DMS 273 treated with DMSO at 0.1 percent for 48 hours (cell line): ENCODE results near the gene SBNO1.

Source experiments
- DNase-seq: peaks from one replicate; lab custom pipeline; 2025; lab: John Stamatoyannopoulos, UW

SBNO1 gene

DNA sequence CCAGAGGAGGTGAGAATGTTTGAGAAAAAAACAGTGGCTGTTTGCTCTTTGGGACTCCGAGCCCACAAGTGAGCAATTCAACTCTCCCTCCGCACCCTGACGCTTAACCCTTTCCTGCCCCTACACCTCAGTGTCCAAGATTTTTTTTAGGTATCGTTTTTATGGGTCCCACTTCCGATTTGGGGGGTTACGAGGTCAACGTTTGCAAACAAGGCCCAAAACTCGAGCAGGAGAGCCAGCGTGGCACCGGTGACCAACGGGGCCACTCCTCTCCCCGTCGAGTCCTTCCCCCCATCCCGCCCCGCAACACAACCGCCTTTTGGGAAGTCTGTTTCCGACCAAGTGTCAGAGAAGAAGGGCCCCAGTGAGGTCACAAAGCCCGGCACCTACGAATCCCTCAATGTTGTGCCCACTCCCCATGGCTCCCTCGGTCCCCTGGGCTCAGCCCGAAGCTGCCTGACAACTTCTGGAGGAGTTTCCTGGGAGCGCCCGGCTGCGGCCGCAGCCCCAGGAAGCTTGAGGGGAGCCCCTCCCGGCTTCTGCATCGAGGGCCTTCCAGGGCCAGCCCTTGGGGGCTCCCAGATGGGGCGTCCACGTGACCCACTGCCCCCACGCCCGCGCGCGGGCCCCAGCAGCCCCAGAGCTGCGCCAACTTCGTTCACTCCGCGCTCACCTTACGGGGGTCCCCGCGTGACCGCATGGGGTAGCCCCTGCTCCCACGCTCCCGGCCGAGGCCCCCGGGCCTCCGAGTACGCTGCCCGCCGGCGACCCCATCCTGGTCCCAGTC is 94.2 kb downstream of the SBNO1 start:
- DNase-seq = no peak

DNA sequence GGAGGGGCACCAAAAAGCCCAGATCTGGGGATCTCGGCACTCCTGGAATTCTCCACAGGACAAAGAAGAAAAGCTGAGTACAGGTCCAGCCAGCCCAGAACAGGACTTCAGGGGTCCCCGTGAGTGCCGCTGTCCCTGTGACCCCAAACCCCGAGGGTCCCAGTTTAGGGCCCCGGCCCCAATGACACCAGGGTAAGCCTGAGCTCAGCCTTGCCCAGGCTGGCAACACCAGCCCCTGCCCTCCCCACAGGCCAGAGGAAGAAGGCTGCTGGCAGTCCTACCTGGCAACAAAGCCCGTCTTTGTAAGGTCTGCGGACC is 94.8 kb downstream of the SBNO1 start:
- no peak for DNase-seq

DNA sequence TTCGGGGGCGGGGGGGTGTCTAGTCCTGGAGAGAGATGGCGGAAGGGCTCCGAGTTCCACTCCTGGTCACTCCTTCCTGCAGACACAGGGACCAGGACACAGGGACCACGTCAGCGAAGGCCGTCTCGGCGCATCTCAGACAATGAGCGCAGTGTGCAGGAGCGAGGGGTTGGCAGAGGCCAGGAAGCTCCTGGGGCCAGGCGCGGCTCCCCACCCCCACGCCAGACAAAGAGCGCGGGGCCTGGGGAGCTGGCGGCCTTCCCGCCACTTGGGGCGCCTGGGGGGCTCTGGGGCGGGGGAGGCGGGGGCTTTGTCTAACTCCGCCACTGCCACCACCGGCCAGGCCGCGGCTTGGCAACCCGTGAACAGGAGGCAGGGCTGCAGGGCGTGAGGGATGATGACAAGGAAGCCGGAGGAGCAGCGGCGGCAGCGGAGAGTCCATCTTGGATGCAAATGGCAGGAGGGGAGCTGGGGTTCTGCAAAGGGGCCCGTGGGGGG is 95.2 kb downstream of the SBNO1 start:
- DNase-seq = no peak

DNA sequence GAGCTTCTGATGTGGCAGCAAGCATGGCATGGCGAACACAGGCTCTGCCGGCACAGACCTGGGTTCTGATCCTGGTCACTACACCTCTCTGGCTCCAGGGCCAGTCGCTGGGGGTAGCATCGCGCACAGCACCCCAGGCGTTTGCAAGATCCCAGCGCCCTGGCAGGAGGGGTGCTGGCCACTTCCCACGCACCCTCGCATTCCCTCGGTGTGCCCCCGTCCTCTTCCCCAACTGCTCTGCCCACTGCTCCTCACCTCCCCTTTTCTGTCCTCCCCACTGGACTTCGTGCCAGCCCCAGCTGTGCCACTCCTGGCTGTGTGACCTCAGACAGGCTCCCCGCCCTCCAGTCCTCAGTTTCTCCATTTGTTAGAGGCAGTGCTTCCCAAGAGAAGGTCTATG is 95.8 kb downstream of the SBNO1 start:
- DNase-seq = no peak

DNA sequence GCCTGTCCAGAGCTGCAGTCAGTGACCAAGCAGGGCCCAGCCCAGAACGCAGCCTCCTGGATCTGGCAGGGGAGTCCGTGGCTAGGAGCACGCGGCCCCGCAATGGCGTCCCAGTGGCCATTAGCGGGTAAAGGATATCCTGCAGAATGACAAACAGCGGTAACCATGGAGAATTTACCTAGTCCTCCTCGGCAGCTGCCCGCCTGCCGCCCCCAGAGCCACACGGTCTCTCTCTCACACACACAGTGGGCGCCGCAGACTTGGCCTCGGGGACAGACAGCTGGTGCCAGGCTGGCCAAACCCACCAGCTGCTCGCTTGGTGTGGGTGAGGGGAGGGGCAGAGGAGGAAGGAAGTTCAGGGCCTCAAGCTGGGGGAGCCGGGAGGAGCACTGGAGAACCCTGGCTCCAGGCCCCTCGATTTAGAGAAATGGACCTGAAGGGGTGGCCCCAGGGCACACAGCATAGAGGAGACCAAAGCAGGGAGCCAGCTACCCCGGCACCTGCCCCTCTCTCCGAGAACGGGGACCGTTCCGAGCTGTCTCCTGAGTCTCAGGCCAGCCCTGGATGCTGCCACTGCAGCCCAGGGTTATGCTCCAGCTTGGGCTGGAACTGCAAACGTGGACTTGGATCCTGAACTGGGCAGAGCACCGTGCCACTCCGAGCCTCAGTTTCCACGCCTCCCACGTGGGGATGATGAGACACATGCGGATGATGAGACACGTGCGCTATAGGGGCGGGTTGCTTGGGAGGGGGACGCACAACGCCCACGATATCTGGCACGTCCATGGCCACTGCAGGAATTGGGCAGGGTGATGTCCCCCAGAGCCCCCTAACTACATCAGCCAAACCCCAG is 96.4 kb downstream of the SBNO1 start:
- peak; percentile 71 for DNase-seq

DNA sequence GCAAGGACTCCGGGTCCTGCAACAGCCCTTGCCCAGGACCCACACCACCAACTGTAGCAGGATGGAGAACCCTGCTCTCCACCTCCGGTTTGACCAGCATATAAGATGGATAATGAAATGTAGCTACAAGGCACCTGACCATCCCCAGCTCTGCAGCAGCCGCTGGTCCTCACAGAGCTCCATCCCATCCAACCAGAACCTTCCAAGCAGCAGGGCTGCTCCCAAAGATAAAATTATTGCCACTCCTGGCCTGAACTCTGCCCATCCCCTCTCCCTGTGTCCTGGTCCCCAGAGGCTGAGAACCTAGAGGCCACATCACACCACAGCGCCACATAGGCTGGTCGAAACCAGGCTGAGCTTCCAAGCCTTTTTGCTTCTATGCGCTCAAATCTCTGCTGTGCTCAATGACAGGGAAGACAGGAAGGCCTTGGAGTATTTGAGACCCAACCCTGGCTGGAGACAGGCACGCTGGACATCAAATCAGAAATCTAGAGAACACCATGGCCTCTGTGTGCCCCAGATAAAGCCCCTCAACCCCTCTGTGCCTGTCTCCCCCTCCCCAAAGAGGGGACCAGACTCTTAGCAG is 97.2 kb downstream of the SBNO1 start:
- DNase-seq = no peak

DNA sequence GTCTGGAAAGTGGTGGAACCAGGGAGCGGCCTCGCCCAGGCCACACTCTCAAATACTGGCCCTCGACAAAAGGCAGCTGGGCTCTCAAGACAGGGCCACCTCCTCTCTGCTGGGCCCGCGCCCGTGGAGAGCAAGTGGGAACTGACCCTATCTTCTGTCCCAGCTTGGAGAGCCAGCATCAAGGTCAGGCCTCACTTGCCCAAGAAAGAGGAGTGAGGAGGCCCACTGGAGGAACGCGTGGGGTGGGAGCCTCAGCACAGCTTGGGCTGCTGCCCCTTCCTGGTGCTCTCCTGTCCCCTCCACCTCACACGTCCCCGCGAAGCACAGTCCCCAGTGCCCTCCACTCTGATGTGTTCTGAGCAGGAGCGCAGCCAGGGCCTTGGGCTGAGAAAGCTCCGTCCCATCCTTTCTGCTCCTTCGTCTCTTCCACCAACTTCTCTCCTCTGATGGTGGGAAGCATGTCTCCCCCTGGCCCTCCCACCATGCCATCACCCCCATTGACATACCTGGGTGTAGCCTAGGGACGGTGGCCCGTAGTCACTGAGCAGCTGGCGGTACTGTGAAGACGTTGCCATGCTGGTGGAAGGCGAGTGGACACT is 97.9 kb downstream of the SBNO1 start:
- DNase-seq = no peak

DNA sequence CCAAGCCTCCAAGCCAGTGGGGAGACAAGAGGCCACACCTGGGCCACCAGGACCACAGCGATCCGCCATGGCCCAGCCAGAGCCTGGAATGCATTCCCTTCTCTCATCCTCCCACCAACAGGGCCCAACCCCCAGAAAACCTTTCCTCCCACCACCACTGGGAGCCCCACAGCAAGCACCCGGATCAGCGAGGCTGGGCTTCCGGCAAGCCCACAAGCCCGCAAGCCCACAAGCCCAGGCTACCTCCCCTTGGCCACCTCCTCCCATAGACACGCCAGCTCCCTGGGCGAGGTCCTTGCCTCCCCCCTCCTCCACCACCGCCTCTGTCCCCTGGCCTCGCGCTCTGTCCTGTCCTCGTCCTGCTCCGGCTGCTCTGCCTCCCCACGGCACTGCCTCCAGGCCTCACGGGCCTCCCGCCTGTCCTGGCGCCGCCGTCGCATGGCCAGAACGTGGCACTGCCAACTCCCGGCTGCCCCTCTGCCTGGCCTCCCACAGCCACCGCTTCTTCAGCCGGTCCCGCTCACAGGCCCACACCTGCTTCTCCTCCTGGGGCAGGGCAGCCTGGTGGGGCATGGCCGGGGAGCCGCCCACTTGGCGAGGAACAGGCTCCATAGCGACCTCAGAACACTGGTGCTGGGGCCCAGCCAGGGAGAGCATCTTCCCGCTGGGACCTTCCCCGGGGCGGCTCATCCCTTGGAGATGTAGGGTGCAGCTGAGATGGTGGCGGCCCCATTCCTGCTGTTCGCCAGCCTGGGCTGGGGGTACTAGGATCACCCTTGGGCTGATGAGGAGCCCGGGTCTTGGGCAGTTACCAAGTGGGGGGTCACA is 98.6 kb downstream of the SBNO1 start:
- DNase-seq = no peak

DNA sequence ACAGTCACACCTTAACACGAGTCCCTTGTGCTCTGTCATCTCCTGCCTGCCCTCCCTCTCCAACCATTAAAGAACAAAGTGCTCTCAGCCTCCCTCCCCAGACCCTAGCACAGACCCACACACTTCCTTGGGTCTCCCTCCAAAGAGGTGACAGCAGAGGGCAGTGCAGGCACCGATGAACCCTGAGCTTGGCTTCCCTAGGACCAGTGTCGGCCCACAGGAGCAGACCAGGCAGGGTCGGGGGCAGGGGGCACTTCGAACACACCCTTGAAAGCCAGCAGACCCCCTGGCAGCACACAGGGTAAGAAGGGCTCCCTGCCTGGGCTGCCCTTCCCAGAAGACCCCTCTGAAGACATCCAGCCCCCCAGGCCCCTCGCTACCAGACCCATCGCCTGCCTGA is 100.0 kb downstream of the SBNO1 start:
- no peak for DNase-seq

DNA sequence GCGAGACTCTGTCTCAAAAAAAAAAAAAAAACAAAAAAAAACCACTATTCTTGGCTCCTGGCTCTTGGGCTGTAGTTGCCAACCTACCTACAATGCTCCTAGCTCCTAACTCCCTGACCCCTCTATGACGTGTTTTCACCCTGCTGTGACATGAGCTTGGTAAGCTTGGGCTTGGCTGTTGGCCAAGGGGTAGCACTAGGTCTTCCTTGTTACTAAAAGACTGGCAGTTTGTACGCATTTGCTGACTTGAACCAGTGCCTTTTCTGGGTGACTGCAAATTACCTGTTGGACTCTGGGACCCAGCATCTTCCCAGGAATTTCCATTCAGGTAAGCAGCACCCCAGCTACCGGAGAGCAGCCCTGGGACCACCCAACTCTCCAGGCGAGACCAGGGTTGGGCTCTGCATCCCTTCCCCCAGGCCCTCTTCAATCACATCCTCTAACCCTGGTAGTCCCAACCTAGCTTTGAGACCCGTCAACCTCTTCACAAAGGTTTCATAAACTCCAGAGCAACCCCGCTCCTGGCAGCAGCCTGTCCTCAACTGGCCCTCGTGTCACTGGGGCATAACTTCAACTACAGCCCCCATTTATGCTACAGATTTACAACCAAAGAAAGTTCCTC is 101.3 kb downstream of the SBNO1 start:
- no peak for DNase-seq

DNA sequence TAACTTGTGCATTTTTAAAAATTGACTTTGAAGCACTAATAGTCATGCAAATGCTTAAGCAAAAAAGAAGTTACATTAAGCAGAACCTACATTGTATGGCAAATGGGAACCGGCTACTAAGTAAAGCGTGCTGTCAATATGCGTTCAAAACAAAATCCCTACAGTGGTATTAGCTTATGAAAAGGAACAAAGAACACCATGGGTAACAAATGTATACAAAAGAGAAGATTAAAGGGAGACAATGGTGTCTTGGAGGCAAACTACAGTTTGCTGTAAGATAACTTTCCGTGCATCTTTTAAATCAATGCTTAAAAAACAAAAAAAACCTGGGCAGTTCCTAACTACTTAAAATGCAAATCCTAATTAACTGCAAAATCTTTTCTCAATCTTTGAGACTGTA is 103.5 kb downstream of the SBNO1 start:
- DNase-seq = no peak

DNA sequence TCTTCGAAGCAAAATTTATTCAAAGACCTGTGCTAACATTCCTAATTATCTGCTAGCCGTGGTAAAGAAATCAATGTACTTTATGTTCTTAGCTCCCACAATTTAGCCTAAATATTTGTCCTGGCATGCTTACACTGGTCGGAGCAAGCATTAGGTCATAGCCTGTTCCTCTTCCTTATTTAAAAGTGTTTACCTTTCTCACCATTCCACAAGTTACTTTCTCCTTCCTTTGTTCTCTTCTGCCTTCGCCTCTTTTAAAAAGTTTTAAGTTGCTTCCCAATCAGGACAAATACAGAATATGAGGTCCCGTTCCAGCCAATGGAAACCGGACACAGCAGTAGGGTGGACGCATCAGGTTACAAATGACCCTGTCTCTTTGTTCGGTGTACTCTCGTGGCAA is 104.6 kb downstream of the SBNO1 start:
- no peak for DNase-seq

DNA sequence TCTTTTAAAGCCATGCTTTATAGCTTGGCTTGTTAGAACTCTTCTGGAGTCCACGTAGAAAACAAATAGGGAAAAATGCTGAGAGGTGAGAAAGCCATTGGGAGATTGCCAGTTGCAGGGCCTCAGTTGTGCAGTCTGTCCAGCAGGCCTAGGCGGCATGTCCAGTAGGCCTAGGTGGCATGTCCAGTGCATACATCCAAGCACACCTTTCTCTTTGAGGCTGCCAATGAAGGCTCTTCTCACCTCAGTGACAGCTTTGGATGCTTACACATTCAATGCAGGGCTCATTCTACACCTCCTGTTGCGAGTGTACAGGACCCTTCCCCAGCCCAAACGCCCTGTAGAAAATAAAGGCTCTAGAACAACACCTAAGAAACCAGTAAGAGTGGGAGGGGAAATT is 106.1 kb downstream of the SBNO1 start:
- DNase-seq = no peak

DNA sequence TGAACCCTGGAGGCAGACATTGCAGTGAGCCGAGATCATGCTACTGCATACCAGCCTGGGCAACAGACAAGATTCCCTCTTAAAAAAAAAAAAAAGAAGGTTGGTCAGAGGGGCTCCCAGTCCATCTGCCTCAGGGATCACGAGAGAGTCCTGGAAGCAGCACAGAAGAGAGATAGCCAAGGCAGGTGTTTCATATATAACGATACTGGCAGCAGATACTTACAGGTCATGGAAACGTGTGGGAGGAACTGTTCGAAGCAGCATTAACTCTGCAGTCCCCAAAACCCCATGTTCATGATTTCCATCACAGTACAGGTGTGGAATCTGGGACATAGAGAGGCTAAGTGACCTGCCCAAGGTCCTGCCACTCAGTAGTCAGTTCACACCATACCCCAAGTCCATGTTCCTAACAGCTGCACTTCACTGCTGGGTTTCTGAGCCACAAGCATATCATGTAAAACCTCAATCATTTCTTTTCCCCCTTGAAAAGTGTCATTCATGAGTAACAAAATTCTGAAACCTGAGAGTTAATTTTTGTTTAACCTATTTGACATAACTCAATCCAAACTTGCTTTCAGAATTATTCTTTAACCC is 109.7 kb downstream of the SBNO1 start:
- DNase-seq = no peak

DNA sequence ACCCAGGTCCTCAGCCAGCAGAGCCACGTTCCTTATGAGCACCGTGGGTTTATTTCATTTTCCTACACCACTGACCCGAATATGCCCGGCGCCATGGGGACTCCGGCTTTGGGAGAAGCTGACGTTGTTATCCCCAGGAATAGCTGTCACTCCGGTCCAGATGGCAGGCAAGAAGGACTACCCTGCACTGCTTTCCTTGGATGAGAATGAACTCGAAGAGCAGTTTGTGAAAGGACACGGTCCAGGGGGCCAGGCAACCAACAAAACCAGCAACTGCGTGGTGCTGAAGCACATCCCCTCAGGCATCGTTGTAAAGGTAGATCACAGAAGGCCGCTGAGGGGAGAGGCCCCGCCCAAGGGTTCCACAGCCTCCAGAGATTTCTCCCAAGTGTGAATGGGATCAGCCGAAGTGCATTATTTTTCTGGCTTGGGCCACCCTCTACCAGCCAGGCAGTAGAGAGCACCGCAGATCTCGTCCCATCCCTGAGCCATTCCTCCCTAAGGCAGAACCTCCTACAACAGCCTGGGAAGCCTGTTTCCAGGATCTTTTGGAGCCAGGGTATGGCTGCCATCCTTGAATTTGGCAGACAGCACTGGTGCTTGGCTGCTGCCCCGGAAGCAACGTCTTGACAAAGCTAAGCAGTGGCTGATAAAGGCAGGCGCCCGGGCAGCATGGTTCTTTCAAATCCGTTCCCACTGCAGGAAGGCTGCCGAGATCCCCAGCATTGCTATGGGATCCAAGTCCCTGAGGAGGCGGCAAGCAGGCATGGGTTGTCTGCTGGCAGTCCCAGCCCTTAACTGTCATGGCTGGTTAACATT is 110.8 kb downstream of the SBNO1 start:
- DNase-seq = peak; percentile 54

DNA sequence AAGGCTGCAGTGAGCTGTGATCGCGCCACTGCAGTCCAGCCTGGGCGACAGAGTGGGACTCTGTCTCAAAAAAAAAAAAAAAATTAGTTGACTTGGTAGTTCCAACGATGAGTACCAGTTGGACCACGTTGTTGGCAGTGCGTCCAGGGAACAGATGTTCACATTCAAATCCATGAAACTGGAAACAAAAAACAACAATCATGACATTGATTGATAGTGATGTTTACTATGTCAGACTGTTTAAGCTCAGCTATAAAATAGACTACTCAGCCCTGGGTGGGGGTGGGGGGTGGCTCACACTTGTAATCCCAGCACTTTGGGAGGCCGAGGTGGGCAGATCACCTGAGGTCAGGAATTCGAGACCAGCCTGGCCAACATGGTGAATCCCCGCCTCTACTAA is 112.3 kb downstream of the SBNO1 start:
- peak; percentile 87 for DNase-seq

DNA sequence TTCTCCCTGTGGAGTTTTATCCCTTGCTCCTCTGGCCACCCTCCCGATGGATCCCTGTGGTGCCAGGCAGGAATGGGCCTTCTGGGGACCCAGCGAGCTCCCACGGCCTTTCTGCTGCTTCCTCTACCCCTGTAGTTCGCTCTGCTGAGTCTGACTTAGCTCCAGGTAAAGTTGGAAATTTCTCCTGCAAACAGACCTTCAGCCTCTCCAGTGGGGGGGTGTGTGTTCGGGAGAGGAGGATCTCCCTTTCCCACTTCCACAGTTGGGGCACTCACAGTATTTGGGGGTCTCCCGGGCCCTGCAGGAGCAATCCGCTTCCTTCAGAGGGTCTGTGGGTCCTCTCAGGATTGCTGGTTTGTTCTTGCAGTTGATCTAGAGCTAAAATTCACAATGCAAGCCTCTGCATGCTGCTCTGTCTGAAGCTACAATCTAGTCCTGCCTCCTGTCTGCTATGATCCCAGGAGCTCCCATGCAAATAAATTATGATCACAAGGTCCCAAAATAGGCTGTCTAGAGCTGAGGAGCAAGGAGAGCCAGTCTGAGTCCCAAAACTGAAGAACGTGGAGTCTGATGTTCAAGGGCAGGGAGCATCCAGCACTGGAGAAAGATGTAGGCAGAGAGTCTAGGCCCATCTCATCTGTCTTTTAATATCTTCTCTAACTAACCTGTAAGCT is 113.1 kb downstream of the SBNO1 start:
- DNase-seq = no peak

DNA sequence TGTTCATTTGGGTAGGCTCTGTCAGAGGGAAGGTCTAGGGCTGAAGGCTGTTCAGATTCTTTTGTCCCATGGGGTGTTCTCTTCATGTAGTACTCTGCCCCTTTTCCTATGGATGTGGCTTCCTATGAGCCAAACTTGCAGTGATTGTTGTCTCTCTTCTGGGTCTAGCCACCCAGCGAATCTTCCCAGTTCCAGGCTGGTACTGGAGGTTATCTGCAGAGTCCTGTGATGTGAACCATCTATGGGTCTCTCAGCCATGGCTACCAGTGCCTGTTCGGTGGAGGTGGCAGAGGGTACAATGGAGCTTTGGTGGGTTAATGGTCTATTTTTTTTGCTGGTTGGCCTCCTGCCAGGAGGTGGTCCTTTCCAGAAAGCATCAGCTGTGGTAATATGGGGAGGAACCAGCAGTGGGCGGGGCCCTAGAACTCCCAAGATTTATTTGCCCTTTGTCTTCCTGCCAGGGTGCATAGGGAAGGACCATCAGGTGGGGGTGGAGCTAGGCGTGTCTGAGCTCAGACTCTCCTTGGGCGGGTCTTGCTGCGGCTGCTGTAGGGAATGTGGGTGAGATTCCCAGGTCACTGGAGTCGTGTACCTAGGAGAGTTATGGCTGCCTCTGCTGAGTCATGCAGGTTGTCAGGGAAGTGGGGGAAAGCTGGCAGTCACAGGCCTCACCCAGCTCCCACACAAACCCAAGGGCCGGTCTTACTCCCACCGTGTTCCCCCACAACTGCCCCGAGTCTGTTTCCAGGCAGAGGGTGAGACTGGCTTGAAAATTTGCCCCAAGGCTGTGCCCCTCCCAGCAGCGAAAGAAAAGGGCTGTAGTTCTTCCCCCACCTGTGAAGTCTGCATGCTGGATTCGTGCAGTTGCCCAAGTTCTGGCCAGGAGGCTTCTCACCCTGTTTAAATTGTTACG is 113.9 kb downstream of the SBNO1 start:
- DNase-seq = peak; percentile 75
